NCI-H226 (cell line): ENCODE measurements around the gene PARD3B.
A peak's percentile ranks its signal among the peaks of the same experiment; 100 is the strongest.

Experiments used
- DNase-seq: peaks from one replicate; pipeline ENCODE4 v3.0.0-alpha.2; 2015

PARD3B gene

GRCh38 chr2:204604061-204604460 lies 58.8 kb downstream of the PARD3B start:
- no peak for DNase-seq

- no peak for DNase-seq
These were observed 63.1 kb downstream of the PARD3B start for GRCh38 chr2:204608237-204608939.

GRCh38 chr2:204611017-204611631 lies 65.8 kb downstream of the PARD3B start:
- DNase-seq, result no peak

- DNase-seq, result no peak
These were observed 66.5 kb downstream of the PARD3B start for GRCh38 chr2:204611764-204612163.

- no peak for DNase-seq
These were observed 68.4 kb downstream of the PARD3B start for GRCh38 chr2:204613635-204614034.

GRCh38 chr2:204615456-204615855 lies 70.2 kb downstream of the PARD3B start:
- no peak for DNase-seq

DNA sequence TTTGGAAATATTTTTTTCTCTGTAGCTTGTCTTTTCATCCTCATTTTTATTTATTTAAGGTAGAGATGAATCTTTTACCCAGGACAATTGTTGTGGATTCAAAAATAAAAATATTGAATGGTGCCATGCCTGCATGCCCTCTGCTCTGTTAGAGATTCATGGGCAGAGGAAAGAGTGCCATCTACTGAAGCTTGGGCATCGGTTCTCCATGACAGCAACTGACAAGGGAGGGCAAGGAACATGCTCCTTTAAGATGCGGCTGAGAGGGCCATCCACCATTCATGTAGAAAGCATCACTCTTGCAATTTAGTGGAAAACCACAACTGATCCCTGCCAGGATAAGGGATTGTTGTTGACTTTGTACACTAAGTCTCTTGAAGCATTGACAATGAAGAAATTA lies 79.9 kb downstream of the PARD3B start:
- no peak for DNase-seq

- peak; percentile 3 for DNase-seq
These were observed 83.8 kb downstream of the PARD3B start for GRCh38 chr2:204628926-204629712.

- DNase-seq, result no peak
These were observed 87.1 kb downstream of the PARD3B start for GRCh38 chr2:204632410-204632809.

DNA sequence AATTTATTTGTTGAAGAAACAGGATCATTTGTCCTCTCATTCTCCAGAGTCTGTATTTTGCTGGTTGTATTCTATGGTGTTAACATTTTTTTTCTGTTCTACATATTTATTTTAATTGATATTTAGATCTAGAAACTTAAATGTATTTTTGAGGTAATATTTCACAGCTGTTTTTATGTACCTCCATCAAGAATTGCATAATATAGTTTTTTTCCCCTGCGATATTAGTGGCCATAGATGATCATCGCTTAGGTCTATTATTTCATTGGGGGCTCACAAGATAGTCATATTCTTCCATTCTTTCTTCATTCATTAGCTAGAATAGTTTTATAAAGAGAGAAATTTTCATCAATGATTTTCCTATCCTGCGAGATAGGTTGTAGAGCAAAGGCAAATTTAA lies 89.3 kb downstream of the PARD3B start:
- no peak for DNase-seq

- peak; percentile 24 for DNase-seq
These were observed 90.2 kb downstream of the PARD3B start for GRCh38 chr2:204635478-204635877.

DNA sequence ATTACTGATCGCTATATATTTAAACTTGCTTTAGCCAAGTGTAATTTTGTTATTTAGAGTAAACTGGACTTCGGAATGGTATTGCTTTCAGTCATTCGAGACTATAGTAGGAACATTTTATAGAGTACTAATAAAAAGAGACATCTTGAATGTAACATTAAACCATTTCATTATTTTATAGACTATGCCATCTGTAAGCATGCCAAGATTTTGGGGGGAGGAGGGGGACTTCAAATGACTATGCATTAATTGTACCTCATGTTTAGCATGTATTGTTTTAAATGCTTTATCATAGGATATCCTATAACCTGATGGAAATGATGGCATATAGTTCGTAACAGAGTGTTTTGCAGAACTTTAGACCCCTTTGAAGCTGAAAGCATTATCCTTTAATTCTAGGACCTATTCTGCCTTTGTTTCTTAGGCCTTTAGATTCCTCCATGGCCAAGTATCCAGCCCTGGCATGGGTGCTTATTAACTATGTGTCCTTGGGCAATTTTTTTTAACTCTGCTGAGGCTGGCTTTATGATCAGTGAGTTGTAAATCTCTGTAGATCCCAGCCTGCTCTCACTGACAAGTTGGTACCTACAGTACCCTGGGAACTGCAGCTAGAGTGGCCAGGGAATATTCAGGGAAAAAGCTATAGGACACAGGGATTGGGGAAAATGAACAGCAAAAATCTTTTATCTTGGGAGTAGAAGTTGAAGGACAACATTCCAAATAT lies 93.4 kb downstream of the PARD3B start:
- DNase-seq, result no peak

DNA sequence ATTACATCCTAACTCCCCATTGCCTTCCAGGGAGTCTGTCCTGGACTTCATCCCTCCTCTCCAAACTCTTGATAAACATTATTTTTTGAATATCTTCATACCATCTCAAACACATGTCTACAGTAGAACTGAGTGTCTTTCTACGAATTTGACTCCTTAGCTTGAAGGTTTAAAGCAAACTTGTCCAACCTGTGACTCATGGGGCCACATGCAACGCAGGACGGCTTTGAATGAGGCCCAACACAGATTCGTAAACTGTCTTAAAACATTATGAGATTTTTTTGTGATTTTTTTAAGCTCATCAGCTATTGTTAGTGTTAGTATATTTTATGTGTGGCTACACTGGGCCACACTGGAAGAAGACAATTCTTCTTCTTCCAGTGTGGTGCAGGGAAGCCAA lies 98.1 kb downstream of the PARD3B start:
- no peak for DNase-seq

- no peak for DNase-seq
These were observed 99.9 kb downstream of the PARD3B start for GRCh38 chr2:204645018-204645773.

DNA sequence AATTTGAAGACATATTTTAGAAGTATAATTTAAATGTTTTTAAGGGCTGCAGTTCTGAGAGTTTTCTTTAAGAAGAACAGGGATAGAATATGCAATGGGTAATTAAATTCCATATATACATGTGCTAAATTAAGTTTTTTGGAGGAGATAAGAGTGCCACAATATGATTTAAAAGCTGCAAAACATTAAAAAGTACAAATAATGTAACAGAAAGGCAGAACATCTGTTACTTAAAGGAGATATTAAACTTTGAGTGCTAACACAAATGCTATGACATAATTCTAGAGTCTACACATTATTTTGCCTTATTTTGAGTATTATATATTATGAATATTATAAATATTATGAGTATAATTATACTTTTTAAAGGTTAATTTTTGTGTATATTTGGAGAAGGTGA lies 102.4 kb downstream of the PARD3B start:
- DNase-seq, result no peak

- DNase-seq, result no peak
These were observed 105.3 kb downstream of the PARD3B start for GRCh38 chr2:204650611-204651010.

GRCh38 chr2:204652063-204652462 lies 106.8 kb downstream of the PARD3B start:
- DNase-seq, result no peak

GRCh38 chr2:204654669-204655068 lies 109.4 kb downstream of the PARD3B start:
- no peak for DNase-seq

DNA sequence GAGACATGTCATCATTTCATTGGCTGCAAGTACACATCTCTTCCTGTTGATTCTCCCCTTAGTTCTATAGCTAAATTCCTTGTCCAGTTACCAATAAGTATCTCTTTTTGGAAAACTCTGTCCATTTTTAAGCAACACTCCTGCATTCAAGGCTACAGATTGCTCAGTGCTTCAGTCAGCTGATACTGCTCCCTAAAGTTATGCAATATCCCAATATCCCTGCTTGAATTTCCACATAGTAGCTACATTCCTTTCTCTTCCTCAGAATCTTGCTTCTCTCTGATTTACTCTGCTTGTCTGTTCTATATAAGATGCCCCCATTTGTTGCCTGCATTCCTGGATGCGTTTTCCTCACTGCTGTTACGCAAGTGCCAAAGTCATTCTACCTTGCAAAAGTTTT lies 109.8 kb downstream of the PARD3B start:
- peak; percentile 54 for DNase-seq

DNA sequence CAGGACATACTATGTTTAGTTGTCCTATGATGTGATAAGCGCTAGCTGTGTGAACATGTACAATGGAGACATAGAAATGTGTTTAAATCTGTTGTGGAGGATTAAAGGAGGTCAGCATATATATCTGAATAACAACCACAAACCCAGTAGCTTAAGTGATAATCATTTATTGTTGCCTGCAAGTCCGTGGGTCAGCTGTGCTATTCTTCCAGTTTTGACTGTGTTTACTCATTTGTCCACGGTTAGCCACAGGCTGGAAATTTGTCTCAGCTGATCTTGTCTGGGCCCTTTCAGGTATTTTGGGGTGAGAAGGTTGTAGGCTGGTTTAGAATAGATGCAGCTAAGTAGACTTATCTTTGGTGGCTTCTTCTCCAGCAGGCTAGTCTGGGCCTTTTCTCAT lies 110.4 kb downstream of the PARD3B start:
- no peak for DNase-seq

- DNase-seq, result no peak
These were observed 111.7 kb downstream of the PARD3B start for GRCh38 chr2:204657024-204657423.

DNA sequence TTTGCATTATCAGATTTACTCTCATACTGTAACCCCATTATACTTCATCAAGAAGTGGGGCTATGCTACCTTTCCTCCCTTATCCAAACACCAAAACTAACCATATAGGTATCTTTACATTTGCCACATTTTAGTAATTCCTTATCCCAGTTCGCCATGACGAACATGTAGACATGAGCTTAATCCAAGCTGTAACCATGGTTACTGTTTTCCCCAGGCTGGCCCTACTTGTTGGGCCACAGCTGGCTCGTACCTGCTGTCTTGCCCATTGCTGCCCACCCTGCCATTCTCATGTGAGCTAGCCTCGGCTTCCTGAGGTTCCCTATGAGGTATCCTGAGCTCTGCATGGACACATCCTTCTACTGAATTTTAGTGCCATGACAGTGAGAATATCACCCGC lies 117.7 kb downstream of the PARD3B start:
- DNase-seq, result no peak
